PC-3 (cell line): ENCODE results near the gene NCAPG2. TPM values are rescaled to one million over a fixed set of nuclear protein-coding genes. Genes with fewer than 3 reads are reported as not detected.

Experiments used
- ATAC-seq: fragments of 200-7000 bp; cut with Tn5 transposase; 2 replicates; pipeline ENCODE4 v1.9.1; 2020; ENCODE audit warnings: mild to moderate bottlenecking, moderate library complexity
- BruUV-seq: library from RNA; stranded (reverse); fragments of 400-500 nt; replicated peaks from 2 replicates; lab custom pipeline; 2021; lab: Mats Ljungman, UMichigan
- CTCF ChIA-PET: fragments of 300-600 bp; sonication (Branson Sonifier 250); formaldehyde crosslinking; loops from one replicate; lab custom pipeline; 2022; ENCODE audit warnings: antibody characterized with exemption; lab: Charles Lee
- POLR2A ChIA-PET: fragments of 300-600 bp; sonication (Branson Sonifier 250); formaldehyde crosslinking; loops from one replicate; lab custom pipeline; 2022; ENCODE audit warnings: antibody characterized with exemption; ENCODE audit not compliant: unreplicated experiment; lab: Charles Lee
- DNase-seq: peaks from one replicate; pipeline ENCODE4 v3.0.0-alpha.2; 2015
- H2AFZ ChIP-seq: fragments of 300-600 bp; sonication (generic); 2 replicates; pipeline ENCODE4 v1.6.0; 2016; ENCODE audit warnings: antibody characterized with exemption, low read length
- H3F3A ChIP-seq: fragments of 300-600 bp; sonication (generic); one replicate; pipeline ENCODE4 v1.6.0; 2017; ENCODE audit warnings: antibody characterized with exemption, low read length, control low read depth, mild to moderate bottlenecking; ENCODE audit not compliant: unreplicated experiment
- H3K27ac ChIP-seq: fragments of 300-600 bp; sonication (generic); 2 replicates; pipeline ENCODE4 v1.5.1; 2016; ENCODE audit warnings: mild to moderate bottlenecking, low read length
- H3K27me3 ChIP-seq: fragments of 300-600 bp; sonication (generic); 2 replicates; pipeline ENCODE4 v1.6.1; 2016; ENCODE audit warnings: low read length, mixed read lengths
- H3K36me3 ChIP-seq: fragments of 300-600 bp; sonication (generic); 2 replicates; pipeline ENCODE4 v1.6.1; 2016; ENCODE audit warnings: low read depth, mixed run types, low read length, mixed read lengths
- H3K4me1 ChIP-seq: fragments of 300-600 bp; sonication (generic); 2 replicates; pipeline ENCODE4 v1.5.1; 2016; ENCODE audit warnings: low read length; ENCODE audit not compliant: insufficient read depth
- H3K4me2 ChIP-seq: fragments of 300-600 bp; sonication (generic); 2 replicates; pipeline ENCODE4 v1.6.0; 2016; ENCODE audit warnings: low read length
- H3K4me3 ChIP-seq: fragments of 300-600 bp; sonication (generic); 2 replicates; pipeline ENCODE4 v1.5.1; 2016; ENCODE audit warnings: mild to moderate bottlenecking, low read length, mixed read lengths
- H3K79me2 ChIP-seq: fragments of 300-600 bp; sonication (generic); 2 replicates; pipeline ENCODE4 v1.6.1; 2017; ENCODE audit warnings: low read length, mixed read lengths
- H3K9ac ChIP-seq: fragments of 300-600 bp; sonication (generic); 2 replicates; pipeline ENCODE4 v1.6.0; 2016; ENCODE audit warnings: mild to moderate bottlenecking, low read length
- H3K9me2 ChIP-seq: fragments of 300-600 bp; sonication (generic); replicated peaks from 2 replicates; pipeline ENCODE4 v1.6.1; 2016; ENCODE audit warnings: mixed run types, low read length, mixed read lengths
- H3K9me3 ChIP-seq: fragments of 300-600 bp; sonication (generic); 2 replicates; pipeline ENCODE4 v1.6.1; 2016; ENCODE audit warnings: low read length, mixed read lengths
- H4K20me1 ChIP-seq: fragments of 300-600 bp; sonication (generic); 2 replicates; pipeline ENCODE4 v1.6.1; 2016; ENCODE audit warnings: low read length, mixed read lengths
- EZH2 ChIP-seq: fragments of 300-600 bp; sonication (generic); IDR thresholded peaks from one replicate; pipeline ENCODE4 v1.6.1; 2017; ENCODE audit warnings: antibody characterized with exemption, mild to moderate bottlenecking, low read length; ENCODE audit not compliant: unreplicated experiment
- EZH2phosphoT487 ChIP-seq: fragments of 300-600 bp; sonication (generic); IDR thresholded peaks from 2 replicates; pipeline ENCODE4 v1.6.1; 2018; ENCODE audit warnings: mild to moderate bottlenecking, antibody characterized with exemption, low read length, borderline replicate concordance
- intact Hi-C: fragments of 100-400 bp; cut with micrococcal nuclease; formaldehyde crosslinking; loops from 2 replicates; pipeline ENCODE4 v1.9.0; 2023
- total RNA-seq: library from RNA; depleted of rRNA; stranded (reverse); fragments of >200 nt; gene quantifications from 2 replicates; pipeline ENCODE4 v1.2.3, GENCODE V29; 2014
- TF ChIP-seq, protein P1 (sequence below): fragments of 300-600 bp; sonication (generic); conservative IDR thresholded peaks from 2 replicates; pipeline ENCODE4 v1.5.1; 2017; ENCODE audit warnings: antibody characterized with exemption, low read depth, mild to moderate bottlenecking, low read length

The NCAPG2 gene
- total RNA-seq, 1 experiment from 2014 or later = 49.2 TPM

GRCh38 chr7:158617737-158618128 is 86.9 kb downstream of the NCAPG2 start:
- ATAC-seq (no peak), DNase-seq (no peak)
- H3F3A ChIP-seq = no peaks in the 10 kb centered on the region
- no peaks in the 10 kb centered on the region; the same call in 1 of the 2 replicates for H3K36me3 ChIP-seq
- BruUV-seq = no TSS peak
- no peaks in the 10 kb centered on the region for H3K9me3 ChIP-seq
- H3K9ac ChIP-seq = no peak overlapping the region
- intact Hi-C loops = no loop called here
- TF ChIP-seq, protein P1, sequence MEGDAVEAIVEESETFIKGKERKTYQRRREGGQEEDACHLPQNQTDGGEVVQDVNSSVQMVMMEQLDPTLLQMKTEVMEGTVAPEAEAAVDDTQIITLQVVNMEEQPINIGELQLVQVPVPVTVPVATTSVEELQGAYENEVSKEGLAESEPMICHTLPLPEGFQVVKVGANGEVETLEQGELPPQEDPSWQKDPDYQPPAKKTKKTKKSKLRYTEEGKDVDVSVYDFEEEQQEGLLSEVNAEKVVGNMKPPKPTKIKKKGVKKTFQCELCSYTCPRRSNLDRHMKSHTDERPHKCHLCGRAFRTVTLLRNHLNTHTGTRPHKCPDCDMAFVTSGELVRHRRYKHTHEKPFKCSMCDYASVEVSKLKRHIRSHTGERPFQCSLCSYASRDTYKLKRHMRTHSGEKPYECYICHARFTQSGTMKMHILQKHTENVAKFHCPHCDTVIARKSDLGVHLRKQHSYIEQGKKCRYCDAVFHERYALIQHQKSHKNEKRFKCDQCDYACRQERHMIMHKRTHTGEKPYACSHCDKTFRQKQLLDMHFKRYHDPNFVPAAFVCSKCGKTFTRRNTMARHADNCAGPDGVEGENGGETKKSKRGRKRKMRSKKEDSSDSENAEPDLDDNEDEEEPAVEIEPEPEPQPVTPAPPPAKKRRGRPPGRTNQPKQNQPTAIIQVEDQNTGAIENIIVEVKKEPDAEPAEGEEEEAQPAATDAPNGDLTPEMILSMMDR = no peak
- no peak for TF ChIP-seq EZH2
- no peak for TF ChIP-seq EZH2phosphoT487
- H3K4me1 ChIP-seq = no peaks in the 10 kb centered on the region
- no peaks in the 10 kb centered on the region for H3K27me3 ChIP-seq
- no peak overlapping the region for H3K27ac ChIP-seq
- CTCF ChIA-PET = no interaction called here
- no peaks in the 10 kb centered on the region for H3K9me2 ChIP-seq
- POLR2A ChIA-PET = no interaction called here
- H3K4me2 ChIP-seq = no peak overlapping the region
- no peaks in the 10 kb centered on the region for H3K79me2 ChIP-seq
- no peak overlapping the region for H3K4me3 ChIP-seq
- H2AFZ ChIP-seq = no peak overlapping the region
- no peaks in the 10 kb centered on the region for H4K20me1 ChIP-seq

DNA sequence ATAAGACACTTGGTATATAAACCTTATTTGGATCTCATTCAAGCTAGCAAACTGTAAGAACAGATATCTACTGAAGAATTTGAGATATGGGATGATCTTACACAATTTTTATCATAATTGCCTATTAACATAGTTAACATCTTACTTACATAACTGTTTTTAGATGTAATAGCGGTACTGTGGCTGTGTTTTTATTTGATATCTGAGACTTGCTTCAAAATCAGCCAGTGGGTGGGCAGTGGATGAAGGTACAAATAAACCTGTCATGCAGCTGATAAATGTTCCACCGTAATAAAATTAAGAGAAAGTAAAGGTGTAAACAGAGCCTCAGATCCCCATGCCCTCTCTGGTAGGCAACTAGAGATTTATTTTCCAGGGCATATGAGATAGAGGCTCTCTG is 88.6 kb downstream of the NCAPG2 start:
- H3K4me2 ChIP-seq = no peak overlapping the region
- intact Hi-C loops = no loop called here
- no peaks in the 10 kb centered on the region for H3K79me2 ChIP-seq
- no peak for TF ChIP-seq EZH2phosphoT487
- TF ChIP-seq, protein P1 = no peak
- no peak for TF ChIP-seq EZH2
- no peaks in the 10 kb centered on the region for H3K4me1 ChIP-seq
- ATAC-seq (no peak), DNase-seq (no peak)
- BruUV-seq = no TSS peak
- no peak overlapping the region for H3K4me3 ChIP-seq
- H3K9ac ChIP-seq = no peak overlapping the region
- H3K9me2 ChIP-seq = no peaks in the 10 kb centered on the region
- no peaks in the 10 kb centered on the region for H4K20me1 ChIP-seq
- ChIA-PET POLR2A (no interaction called here), CTCF (no interaction called here)
- H3K27ac ChIP-seq = no peak overlapping the region
- H3F3A ChIP-seq = no peaks in the 10 kb centered on the region
- H3K27me3 ChIP-seq = no peaks in the 10 kb centered on the region
- no peaks in the 10 kb centered on the region; the same call in 1 of the 2 replicates for H3K36me3 ChIP-seq
- H2AFZ ChIP-seq = no peak overlapping the region
- no peaks in the 10 kb centered on the region for H3K9me3 ChIP-seq

GRCh38 chr7:158614700-158615099 is 89.9 kb downstream of the NCAPG2 start:
- Histone ChIP-seq H3K27ac (no peak overlapping the region), H3K79me2 (no peaks in the 10 kb centered on the region), H3F3A (no peaks in the 10 kb centered on the region), H3K9me2 (no peaks in the 10 kb centered on the region), H2AFZ (no peak overlapping the region), H3K4me1 (no peaks in the 10 kb centered on the region), H3K4me2 (no peak overlapping the region), H3K27me3 (no peaks in the 10 kb centered on the region), H3K9ac (no peak overlapping the region), H3K9me3 (no peaks in the 10 kb centered on the region), H3K4me3 (no peak overlapping the region), H3K36me3 (no peaks in the 10 kb centered on the region; the same call in 1 of the 2 replicates), H4K20me1 (no peaks in the 10 kb centered on the region)
- BruUV-seq = no TSS peak
- DNase-seq = peak; percentile 13
- CTCF ChIA-PET = interaction anchor here (0.6 kb wide), 1 partner anchor 104 kb away, joined by 3 read pairs; no protein-coding TSS in a partner anchor
- intact Hi-C loops = no loop called here
- TF ChIP-seq EZH2phosphoT487 (no peak), EZH2 (no peak)
- TF ChIP-seq, protein P1 = no peak
- POLR2A ChIA-PET = no interaction called here
- peak; percentile 81 for ATAC-seq
